SK-N-SH treated with all-trans-retinoic acid at 6 μM for 48 hours (cell line): ENCODE results near the gene MED29.

ENCODE experiments used
- PPARA ChIP-seq: fragments of 250-450 bp; sonication (Bioruptor Pico); IDR thresholded peaks from 2 replicates; pipeline ENCODE4 v1.5.0; 2020; ENCODE audit warnings: mild to moderate bottlenecking, borderline replicate concordance
- TOX ChIP-seq: fragments of 250-450 bp; sonication (Bioruptor Pico); IDR thresholded peaks from 2 replicates; pipeline ENCODE4 v1.8.0; 2021; ENCODE audit warnings: mild to moderate bottlenecking, moderate library complexity, borderline replicate concordance
- ZC3H10 ChIP-seq: fragments of 250-450 bp; sonication (Bioruptor Pico); IDR thresholded peaks from 2 replicates; pipeline ENCODE4 v1.5.1; 2021; ENCODE audit warnings: mild to moderate bottlenecking, moderate library complexity

DNA sequence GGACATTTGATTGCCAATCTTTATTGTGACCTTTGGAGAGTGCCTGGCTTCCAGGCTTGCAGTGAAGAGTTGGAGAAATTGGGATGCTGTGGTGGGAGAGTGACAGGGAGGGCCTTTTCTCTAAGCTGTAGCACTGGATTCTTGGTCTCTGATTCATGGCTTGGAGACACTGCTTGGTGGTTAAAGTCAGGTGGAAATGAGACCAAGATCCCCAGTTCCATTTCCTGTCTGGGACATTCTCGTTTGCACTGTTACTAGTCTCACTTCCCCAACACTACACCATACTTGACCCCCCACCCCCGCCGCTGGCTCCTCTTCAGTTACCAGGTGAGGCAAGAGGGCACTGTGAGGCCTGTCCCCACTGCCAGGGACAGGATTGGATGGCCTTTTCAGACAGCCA lies 57.1 kb downstream of the MED29 start:
- no peak for TF ChIP-seq TOX (CRISPR knock-in tag)
- no peak for TF ChIP-seq PPARA (CRISPR knock-in tag)
- TF ChIP-seq ZC3H10 (CRISPR knock-in tag): no peak
